Cardiac fibroblast (primary cell): Measurements from ENCODE around the gene AHI1.

Experiments used
- DNase-seq, 2 donors: peaks; one replicate each; pipeline versions ENCODE4 v3.0.0 to v3.0.0-alpha.2; 2010; ENCODE audit warnings: low read depth in 2 of 2
- H3K4me3 ChIP-seq, 2 donors: replicated peaks in 1 of 2; 1 replicate in 1 of 2; 2 replicates in 1 of 2; pipeline ENCODE4 v1.5.1; 2011; ENCODE audit warnings: low read depth in 2 of 2, low read length in 2 of 2, mild to moderate bottlenecking in 2 of 2, moderate library complexity in 1 of 2
- TF ChIP-seq, protein P1 (sequence below): IDR thresholded peaks from one replicate; pipeline ENCODE4 v1.5.1; 2011; ENCODE audit warnings: low read depth, mild to moderate bottlenecking, low read length, inconsistent platforms

The AHI1 gene

GRCh38 chr6:135233686-135234491 is 263.7 kb downstream of the AHI1 start:
- TF ChIP-seq, protein P1, sequence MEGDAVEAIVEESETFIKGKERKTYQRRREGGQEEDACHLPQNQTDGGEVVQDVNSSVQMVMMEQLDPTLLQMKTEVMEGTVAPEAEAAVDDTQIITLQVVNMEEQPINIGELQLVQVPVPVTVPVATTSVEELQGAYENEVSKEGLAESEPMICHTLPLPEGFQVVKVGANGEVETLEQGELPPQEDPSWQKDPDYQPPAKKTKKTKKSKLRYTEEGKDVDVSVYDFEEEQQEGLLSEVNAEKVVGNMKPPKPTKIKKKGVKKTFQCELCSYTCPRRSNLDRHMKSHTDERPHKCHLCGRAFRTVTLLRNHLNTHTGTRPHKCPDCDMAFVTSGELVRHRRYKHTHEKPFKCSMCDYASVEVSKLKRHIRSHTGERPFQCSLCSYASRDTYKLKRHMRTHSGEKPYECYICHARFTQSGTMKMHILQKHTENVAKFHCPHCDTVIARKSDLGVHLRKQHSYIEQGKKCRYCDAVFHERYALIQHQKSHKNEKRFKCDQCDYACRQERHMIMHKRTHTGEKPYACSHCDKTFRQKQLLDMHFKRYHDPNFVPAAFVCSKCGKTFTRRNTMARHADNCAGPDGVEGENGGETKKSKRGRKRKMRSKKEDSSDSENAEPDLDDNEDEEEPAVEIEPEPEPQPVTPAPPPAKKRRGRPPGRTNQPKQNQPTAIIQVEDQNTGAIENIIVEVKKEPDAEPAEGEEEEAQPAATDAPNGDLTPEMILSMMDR = no peak
- DNase-seq = no peak
- H3K4me3 ChIP-seq = no peak overlapping the region
